Choroid plexus epithelial cell (primary cell): Measurements from ENCODE around the gene PAK1.
A peak's percentile ranks its signal among the peaks of the same experiment; 100 is the strongest.

ENCODE experiments used
- DNase-seq: peaks from one replicate; pipeline ENCODE4 v3.0.0-alpha.2; 2010; ENCODE audit warnings: low read depth
- H3K4me3 ChIP-seq: 2 replicates; pipeline ENCODE4 v1.5.1; 2011; ENCODE audit warnings: low read depth, mild to moderate bottlenecking, control low read depth, low read length, moderate library complexity
- TF ChIP-seq, protein P1 (sequence below): conservative IDR thresholded peaks from 2 replicates; pipeline ENCODE4 v1.5.1; 2011; ENCODE audit warnings: low read depth, mild to moderate bottlenecking, control low read depth, inconsistent platforms, low read length, moderate library complexity

PAK1 gene

DNA sequence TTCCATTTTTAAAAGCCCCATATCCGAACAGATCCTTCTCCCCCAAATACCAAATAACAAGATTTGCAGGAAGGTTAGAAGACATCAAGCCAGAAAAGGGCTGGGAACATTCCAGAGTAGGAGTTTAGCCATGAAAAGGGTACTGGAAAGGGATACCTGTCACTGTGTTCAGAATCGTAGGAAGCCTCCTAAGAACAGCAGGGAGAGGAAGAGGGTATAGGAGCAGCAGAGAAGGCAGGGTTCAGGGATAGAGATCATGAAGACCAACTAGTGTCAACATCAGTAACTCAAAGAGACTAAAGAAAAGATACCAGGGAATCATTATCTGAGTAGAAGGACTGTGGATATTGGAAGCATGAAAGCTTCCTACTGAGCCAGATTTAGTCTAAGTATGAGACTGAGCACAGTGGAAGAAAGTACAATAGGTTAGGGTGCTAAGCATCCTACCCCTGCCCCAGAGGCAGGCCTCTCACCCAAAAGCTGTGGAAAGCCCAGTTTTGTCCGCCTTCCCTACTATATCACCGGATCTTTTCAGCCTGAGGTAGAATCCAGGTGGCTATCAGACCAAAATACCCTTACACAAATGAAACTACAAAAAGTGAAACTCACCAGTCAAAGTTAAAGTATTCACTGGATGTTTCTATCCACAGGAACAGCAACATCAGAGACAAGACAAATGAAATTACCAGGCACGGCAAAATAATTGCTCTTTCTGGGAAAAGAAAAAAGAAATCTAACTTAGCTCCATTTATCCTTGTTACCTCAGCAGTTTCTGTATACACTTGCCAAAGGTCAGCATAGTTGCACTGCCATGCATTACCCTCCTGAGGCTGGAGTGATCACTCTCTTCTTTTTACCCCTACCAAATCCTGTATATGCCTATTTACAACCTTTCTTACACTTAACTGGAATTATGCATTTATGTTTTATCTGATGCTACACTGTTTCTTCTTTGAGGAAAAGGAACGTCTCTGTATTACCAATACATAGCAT is 189.1 kb downstream of the PAK1 start:
- TF ChIP-seq, protein P1, sequence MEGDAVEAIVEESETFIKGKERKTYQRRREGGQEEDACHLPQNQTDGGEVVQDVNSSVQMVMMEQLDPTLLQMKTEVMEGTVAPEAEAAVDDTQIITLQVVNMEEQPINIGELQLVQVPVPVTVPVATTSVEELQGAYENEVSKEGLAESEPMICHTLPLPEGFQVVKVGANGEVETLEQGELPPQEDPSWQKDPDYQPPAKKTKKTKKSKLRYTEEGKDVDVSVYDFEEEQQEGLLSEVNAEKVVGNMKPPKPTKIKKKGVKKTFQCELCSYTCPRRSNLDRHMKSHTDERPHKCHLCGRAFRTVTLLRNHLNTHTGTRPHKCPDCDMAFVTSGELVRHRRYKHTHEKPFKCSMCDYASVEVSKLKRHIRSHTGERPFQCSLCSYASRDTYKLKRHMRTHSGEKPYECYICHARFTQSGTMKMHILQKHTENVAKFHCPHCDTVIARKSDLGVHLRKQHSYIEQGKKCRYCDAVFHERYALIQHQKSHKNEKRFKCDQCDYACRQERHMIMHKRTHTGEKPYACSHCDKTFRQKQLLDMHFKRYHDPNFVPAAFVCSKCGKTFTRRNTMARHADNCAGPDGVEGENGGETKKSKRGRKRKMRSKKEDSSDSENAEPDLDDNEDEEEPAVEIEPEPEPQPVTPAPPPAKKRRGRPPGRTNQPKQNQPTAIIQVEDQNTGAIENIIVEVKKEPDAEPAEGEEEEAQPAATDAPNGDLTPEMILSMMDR, result no peak
- DNase-seq, result no peak
- no peak overlapping the region for H3K4me3 ChIP-seq

DNA sequence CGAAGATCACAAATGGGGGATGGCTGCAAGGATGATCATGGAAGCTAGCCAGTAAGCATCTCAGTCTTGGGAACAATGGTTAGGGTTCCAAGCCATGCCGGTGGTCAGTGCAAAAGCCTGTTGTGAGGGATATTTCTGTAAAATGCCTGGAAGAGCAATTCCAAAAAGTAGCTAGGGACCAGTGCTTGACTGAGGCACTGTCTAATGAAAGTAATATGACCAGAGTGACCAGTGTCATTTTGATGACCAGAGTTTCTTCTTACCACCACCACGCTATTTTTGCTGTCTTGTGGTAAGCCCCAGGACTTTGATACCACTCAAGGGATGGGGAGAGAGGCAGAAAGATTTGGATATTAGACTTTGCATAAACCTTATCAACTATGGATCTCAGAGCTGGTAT is 190.8 kb downstream of the PAK1 start:
- no peak for DNase-seq
- TF ChIP-seq, protein P1, result no peak
- H3K4me3 ChIP-seq, result no peak overlapping the region

DNA sequence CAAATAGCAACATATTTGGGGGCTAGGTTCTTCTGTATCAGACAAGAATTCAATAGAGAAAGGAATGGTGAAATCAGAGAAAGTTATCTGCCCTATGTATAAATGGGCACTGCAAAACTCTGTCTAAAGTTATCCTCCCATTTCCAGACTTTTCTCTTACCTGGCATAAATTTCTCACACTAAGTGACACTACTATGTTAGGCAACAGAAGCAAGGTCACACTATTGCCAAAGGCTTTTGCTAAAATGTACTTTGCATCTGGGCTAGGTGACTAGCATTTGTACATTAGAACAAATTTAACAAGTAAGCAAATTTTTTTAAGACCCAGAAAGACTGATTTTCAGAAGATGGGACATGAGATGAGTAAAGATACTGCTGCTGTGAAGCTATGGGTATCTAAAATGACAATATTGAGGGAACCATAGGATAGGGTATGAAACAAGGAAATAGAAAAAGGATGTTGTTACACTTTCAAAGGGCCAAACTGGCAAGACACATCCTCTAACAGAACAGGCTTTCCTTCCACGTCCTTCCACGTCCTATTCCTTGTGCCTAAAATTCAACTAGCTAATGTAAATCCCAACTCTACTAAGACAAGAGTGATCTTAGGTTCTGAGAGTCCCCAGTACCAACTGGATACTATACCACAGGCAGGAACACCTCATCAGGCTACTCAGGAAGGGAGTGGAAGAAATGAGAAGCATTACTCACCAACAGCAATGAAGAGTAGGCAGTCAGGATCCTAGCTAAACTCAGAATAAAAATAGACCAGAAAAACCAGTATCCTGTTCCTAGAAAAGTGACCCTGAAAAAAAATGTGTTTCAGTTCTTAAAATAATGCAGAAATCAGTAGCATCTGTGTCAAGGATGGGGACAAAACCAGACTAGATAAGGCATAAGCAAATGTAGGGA is 195.0 kb downstream of the PAK1 start:
- TF ChIP-seq, protein P1, result no peak
- H3K4me3 ChIP-seq, result no peak overlapping the region
- peak; percentile 18 for DNase-seq

DNA sequence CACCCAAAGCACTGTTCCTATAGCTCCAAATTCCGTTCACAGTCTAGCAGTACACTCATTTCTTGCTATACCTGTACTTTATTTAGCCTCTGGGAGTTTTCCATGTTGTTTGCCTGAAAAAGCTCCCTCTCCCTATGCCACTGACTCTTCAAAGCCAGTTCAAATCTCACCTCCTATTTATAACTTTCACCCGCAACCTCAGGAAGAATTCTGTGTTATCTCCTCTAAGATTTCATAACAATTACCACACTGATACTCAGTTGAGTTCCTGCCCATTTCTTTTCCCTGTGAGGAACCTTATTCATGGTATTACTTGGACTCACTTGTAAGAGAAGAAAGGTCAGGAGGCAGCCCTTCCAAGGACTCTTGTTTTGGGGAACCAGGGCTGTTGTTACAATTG is 197.6 kb downstream of the PAK1 start:
- TF ChIP-seq, protein P1, result no peak
- DNase-seq, result peak; percentile 23

More for the DNA sequence above, 197.6 kb downstream of the PAK1 start:
- no peak overlapping the region for H3K4me3 ChIP-seq
